ENCODE measurements around the gene STIM2. TPM values are rescaled to one million over a fixed set of nuclear protein-coding genes. Genes with fewer than 3 reads are reported as not detected.
"Not testable (repeated sequence)": the region's sequence is repeated elsewhere in the genome, so short reads cannot be mapped to it uniquely, and the experiment has no call there.

STIM2 gene
- total RNA-seq, 1 experiment from 2014 or later: 23.9 TPM

- no peak for ATAC-seq
- H3K27me3 ChIP-seq (ENCODE audit: control insufficient read depth, insufficient read depth, low read length): no peaks in the 10 kb centered on the region
- no peaks in the 10 kb centered on the region for H3K4me1 ChIP-seq (ENCODE audit: control insufficient read depth, insufficient read depth, low read length)
- BruUV-seq (replicated peaks): no TSS peak
- in situ Hi-C loops (cut with HindIII; ENCODE audit: low pct_unique_long_range_greater_than_20kb, low sequenced_read_pairs): no loop called here
- no peak overlapping the region for H3K4me3 ChIP-seq (ENCODE audit: low read depth in 2 of 2, low read length in 2 of 2)
- no peak overlapping the region for H3K27ac ChIP-seq (ENCODE audit: low read length)
- TF ChIP-seq POLR2AphosphoS5 (IDR thresholded peaks at IDR 0.05; ENCODE audit: low read depth, low read length): no peak
- no peak for TF ChIP-seq CTCF (IDR thresholded peaks at IDR 0.05)
- TF ChIP-seq SIN3A (IDR thresholded peaks at IDR 0.05; ENCODE audit: borderline replicate concordance, insufficient read depth, low read depth, low read length): no peak
- TF ChIP-seq TCF7L2 (IDR thresholded peaks at IDR 0.05; ENCODE audit: low read depth, low read length): no peak
- no peak for TF ChIP-seq REST (IDR thresholded peaks at IDR 0.05; ENCODE audit: insufficient read depth in 1 of 2, low read depth in 2 of 2, low read length in 1 of 2)
- H3K36me3 ChIP-seq (ENCODE audit: control insufficient read depth, insufficient read depth, low read length): no peaks in the 10 kb centered on the region
- H3K9me3 ChIP-seq (ENCODE audit: control insufficient read depth, insufficient read depth, low read depth, low read length): no peaks in the 10 kb centered on the region
- intact Hi-C loops (cut with micrococcal nuclease; ENCODE audit: unreplicated experiment): no loop called here
- POLR2A ChIA-PET: no interaction called here
- CTCF ChIA-PET: no interaction called here
- DNase-seq (ENCODE audit: low read depth, low spot score): no peak
These were observed 38.1 kb upstream of the STIM2 start for GRCh38 chr4:26822546-26822945.

- BruUV-seq (replicated peaks); H3K27me3 ChIP-seq (ENCODE audit: control insufficient read depth, insufficient read depth, low read length); ATAC-seq; POLR2A ChIA-PET; H3K36me3 ChIP-seq (ENCODE audit: control insufficient read depth, insufficient read depth, low read length); DNase-seq (ENCODE audit: low read depth, low spot score); H3K27ac ChIP-seq (ENCODE audit: low read length); intact Hi-C loops (cut with micrococcal nuclease; ENCODE audit: unreplicated experiment); H3K9me3 ChIP-seq (ENCODE audit: control insufficient read depth, insufficient read depth, low read depth, low read length); H3K4me1 ChIP-seq (ENCODE audit: control insufficient read depth, insufficient read depth, low read length); H3K4me3 ChIP-seq (ENCODE audit: low read depth in 2 of 2, low read length in 2 of 2); CTCF ChIA-PET; in situ Hi-C loops (cut with HindIII; ENCODE audit: low pct_unique_long_range_greater_than_20kb, low sequenced_read_pairs): not testable (repeated sequence)
These were observed 37.7 kb upstream of the STIM2 start for GRCh38 chr4:26822974-26823373.

GRCh38 chr4:26823583-26823982 lies 37.1 kb upstream of the STIM2 start:
- intact Hi-C loops (cut with micrococcal nuclease; ENCODE audit: unreplicated experiment): no loop called here
- Histone ChIP-seq H3K36me3 (ENCODE audit: control insufficient read depth, insufficient read depth, low read length) (no peaks in the 10 kb centered on the region), H3K27me3 (ENCODE audit: control insufficient read depth, insufficient read depth, low read length) (no peaks in the 10 kb centered on the region), H3K9me3 (ENCODE audit: control insufficient read depth, insufficient read depth, low read depth, low read length) (no peaks in the 10 kb centered on the region), H3K27ac (ENCODE audit: low read length) (no peak overlapping the region), H3K4me3 (ENCODE audit: low read depth in 2 of 2, low read length in 2 of 2) (no peak overlapping the region), H3K4me1 (ENCODE audit: control insufficient read depth, insufficient read depth, low read length) (no peaks in the 10 kb centered on the region)
- ATAC-seq (no peak), DNase-seq (ENCODE audit: low read depth, low spot score) (no peak)
- POLR2A ChIA-PET: no interaction called here
- in situ Hi-C loops (cut with HindIII; ENCODE audit: low pct_unique_long_range_greater_than_20kb, low sequenced_read_pairs): no loop called here
- CTCF ChIA-PET: no interaction called here
- TF ChIP-seq CTCF (IDR thresholded peaks at IDR 0.05) (no peak), REST (IDR thresholded peaks at IDR 0.05; ENCODE audit: insufficient read depth in 1 of 2, low read depth in 2 of 2, low read length in 1 of 2) (no peak), SIN3A (IDR thresholded peaks at IDR 0.05; ENCODE audit: borderline replicate concordance, insufficient read depth, low read depth, low read length) (no peak)
- no TSS peak for BruUV-seq (replicated peaks)

Data from Panc1 (cell line).